Stimulated activated CD4-positive, alpha-beta T cell treated with anti-CD3 and anti-CD28 coated beads, Interleukin-4, amount 100 ng/mL, for 1 hour (primary cell): Measurements from ENCODE around the gene UCP2.

Source experiments
- DNase-seq: peaks from one replicate; pipeline ENCODE4 v3.0.0-alpha.2; 2020

The UCP2 gene, protein sequence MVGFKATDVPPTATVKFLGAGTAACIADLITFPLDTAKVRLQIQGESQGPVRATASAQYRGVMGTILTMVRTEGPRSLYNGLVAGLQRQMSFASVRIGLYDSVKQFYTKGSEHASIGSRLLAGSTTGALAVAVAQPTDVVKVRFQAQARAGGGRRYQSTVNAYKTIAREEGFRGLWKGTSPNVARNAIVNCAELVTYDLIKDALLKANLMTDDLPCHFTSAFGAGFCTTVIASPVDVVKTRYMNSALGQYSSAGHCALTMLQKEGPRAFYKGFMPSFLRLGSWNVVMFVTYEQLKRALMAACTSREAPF

DNA sequence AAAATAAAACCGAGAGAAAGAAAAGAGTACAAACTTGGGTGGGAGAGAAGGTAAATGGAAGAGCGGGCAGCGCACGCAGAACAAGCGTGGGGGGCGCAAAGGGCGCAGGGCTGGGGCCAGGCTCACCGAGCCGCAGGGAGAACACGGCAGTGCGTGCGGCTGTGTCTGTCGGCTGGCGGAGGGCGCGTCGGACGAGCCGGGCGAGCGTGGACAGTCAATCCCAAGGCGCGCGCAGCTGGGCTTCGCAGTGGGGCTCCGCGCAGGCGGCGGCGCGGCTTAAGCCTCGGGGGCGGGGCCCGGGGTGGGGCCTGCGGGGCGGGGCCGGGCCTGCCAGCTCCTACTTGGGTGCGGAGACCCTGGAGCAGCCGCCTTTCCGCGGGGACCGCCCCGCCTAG lies at the start of gene UCP2:
Gene UCP2 (minus strand): TSS at position 249 of the 395 bp plus-strand sequence. CDS start 4,465 bp downstream, outside the sequence.
- peak; percentile 82 for DNase-seq

DNA sequence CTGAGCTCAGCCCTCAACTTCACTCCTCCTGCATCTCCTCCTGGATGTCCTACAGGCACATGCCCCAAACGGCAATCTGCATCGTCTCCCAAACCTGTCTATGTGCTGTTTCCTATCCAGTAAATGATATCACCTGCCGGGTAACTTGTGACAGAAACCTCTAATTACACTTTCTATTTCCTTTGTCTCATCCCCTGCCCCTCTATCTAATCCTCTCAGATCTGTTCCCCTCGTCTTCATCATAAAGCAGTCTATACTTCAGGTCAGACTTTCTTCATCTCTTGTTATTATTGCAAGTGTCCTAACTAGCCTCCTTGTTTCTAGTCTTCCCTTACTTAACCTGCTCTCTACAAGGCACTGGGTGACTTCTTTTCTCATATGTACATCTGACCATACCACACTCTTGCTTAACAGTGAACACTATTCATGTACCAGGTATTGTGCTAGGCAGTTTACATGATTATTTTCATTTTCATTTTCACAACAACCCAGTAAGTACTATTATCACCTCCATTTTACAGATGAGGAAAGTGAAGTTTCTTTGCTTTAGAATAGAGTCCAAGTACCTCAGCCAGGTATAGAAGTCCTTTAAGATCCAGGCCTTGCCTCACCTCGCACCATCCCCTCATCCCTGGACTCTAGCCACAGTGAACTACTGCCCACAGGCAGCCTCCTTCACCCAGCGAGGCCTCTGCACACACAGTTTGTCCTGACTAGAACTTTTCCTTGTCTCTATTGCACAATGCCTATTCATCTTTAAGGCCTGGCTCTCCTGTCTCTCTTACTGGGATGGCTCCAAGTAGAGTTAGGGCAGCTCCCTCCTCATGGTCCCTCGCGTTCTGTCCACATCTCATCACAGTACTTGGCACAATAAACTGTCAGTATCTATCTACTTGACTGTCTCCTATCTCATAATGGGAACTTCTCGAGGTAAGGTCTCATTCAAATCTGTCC lies 48.4 kb upstream of the UCP2 start:
- no peak for DNase-seq

DNA sequence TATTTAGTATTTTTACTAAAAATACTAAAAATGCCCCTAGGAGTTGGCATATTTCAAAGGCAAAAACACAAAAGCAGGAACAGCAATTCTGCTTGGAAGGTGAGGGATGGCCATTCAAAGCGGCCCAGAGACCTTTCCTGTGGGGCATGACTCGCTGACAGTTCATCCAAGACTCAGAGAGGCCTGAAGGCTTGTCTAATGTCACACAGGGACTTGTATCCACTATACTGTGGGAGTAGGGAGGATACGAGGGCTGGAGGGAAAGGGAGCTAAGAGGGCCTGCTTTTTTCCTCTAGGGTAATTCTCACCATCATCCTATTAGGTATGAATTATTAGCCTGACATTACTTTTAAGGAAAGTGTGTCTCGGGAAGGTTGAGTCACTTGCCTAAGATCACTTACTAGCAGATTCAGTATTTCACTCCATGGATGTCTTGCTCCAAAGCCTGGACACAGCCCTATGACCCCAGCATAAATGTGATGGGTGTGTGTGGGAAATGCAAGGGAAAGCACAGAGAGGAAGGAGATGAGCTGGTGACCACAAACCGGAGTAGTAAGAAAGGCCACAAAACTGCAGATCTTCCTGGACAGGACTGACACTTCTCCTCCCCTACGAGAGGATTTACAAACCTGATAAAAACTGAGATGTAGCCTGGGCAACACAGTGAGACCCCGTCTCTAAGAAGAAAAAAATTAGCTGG lies 43.0 kb upstream of the UCP2 start:
- DNase-seq = no peak

DNA sequence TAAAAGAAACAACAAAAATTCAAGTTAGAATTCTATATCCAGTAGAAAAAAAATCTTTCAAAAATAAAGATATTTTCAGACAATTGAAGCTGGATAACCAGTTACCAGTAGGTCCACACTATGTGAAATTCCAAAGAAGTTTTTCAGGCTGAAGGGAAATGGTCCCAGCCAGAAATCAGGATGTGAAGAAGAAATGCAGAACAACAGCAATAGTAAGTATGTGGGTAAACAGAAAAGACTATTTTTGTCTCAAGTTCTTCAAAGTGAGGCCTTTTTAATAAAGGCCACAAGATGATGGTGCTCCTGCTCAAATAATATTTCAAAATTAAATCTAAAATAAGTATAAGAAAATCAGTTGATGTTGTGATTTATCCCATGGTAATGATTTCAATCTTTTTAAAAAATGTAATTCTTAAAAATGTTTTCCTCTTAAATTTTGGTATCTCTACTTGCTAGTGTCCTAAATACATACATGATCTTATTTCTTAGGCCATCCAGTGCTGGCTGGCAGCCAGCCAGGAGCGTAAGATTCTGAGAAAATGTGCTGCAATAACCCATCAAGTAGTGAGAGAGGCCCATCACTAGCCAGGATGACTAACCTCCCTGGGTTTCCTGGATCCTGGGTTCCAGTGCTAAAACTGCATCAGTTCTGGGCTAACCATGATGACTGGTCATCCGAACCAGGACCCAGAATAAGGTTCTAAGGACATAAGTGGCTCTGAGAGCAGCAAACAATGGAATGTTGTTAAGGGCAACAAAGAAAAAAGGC lies 41.8 kb upstream of the UCP2 start:
- DNase-seq = no peak

DNA sequence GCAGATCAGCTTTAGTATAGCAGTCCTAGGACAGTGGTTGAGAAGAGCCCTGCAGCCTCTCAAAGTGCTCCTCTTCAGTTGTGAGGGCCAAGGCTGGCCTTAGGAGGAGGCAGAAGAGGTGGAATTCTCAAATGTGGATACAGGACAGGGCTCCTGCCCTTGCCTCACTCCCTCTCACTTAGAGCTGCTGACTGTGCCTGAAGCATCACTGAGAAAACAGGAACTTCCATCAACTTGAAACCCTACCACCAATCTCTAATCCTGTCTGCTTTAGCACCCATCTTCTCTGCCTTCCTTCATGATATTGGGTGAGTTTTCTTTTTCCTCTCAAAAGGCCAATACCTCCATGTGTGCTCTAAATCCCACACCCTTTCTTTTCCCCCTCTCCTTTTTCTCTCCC lies 40.6 kb upstream of the UCP2 start:
- DNase-seq = no peak

DNA sequence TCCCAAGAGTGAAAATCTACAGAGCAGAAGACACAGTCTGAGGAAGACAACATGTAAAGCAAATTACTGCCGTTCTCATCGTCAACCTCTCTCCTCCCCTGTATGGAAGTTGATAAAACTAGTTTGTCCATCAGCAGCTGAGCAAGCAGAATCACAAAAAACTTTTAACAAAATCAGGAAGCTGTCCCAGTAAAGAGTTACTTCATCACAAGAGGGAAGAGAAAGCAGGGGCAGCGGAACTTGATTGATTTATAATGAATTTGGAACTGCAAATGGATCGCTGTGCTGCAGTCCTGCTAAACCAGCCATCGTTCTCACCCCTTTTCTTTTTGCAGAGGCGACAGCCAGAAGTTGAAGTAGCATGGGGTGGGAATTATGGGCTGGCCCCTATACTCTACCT lies 39.9 kb upstream of the UCP2 start:
- no peak for DNase-seq

DNA sequence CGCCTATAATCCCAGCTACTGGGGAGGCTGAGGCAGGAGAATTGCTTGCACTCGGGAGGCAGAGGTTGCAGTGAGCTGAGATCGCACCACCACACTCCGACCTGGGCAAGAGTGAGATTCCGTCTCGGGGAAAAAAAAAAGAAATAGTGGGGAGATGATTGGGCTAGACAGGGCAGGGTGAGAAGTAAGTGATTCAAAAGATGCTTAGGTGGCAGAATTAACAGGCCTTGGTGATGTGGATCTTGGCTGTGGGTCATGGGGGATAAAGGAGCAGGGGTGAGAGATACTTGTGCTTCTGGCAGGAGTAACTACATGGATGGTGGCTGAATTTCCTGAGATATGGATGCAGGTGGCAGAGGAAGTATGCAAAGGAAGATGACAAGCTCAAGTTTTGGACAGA lies 39.4 kb upstream of the UCP2 start:
- no peak for DNase-seq

DNA sequence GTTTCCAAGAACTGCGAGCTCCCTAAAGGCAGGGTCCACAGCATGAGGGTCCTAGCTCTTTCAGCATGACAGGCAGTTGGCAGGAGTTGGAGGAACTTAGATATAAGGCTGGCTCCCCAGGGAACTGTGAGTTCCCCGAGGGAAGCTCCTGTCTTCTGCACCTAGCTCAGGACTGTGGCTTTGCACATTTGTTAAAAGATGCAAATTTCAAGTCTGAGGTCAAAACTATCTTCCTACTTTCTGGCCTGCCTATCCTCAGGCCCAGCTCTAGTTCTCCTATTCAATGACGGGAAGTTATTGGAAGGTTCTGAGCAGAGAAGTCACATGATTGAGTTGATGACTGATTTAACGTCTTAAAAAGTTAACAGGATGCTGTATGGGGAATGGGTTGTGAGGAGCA lies 37.9 kb upstream of the UCP2 start:
- no peak for DNase-seq

DNA sequence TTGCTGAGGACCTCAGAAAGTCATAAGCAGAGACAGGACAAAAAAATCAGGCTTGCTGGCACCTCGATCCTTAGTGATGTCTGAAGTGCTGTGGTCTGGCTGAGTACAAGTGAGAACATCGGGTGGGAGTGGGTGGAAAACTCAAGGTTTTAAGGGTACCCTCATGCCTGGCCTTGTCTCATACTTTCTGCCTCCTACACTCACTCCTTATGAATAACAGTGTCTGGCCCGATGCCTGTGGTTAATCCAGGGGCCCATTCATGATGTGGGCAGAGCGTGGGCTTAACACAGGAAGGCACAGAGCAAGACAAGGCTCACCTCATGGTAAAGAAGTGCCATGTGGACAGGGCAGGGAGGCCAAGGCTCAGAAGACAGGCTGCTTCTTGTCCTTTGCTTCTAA lies 37.2 kb upstream of the UCP2 start:
- peak; percentile 51 for DNase-seq

DNA sequence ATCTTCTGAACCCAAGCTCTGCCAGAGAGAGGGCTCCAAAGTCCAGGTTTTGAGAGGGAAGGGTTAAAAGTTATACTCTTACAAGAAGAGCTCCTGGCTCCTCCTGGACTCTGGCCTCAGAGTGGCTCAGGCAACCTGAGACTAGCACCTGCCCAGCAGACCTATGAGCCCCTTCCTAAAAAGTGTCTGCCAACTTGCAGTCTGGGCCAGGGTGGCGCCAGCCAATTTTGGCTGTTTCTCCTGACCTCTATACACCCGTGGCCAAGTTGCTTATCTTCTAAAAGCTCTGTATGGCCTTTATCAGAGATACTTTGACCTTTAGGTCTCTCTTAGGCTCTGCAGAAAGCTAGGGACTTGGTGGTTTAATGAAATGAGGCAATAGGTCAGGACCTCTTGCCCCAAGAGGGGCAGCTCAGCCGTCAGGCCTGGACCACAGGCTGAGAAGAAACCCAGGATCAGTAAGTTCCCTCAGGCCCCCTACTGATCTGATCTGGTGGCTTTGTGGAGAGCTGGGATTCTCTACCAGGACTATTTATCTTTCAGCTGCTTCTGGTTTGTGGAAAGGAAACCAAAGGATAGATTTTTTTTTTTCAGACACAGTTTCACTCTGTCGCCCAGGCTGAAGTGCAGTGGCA lies 36.6 kb upstream of the UCP2 start:
- no peak for DNase-seq

DNA sequence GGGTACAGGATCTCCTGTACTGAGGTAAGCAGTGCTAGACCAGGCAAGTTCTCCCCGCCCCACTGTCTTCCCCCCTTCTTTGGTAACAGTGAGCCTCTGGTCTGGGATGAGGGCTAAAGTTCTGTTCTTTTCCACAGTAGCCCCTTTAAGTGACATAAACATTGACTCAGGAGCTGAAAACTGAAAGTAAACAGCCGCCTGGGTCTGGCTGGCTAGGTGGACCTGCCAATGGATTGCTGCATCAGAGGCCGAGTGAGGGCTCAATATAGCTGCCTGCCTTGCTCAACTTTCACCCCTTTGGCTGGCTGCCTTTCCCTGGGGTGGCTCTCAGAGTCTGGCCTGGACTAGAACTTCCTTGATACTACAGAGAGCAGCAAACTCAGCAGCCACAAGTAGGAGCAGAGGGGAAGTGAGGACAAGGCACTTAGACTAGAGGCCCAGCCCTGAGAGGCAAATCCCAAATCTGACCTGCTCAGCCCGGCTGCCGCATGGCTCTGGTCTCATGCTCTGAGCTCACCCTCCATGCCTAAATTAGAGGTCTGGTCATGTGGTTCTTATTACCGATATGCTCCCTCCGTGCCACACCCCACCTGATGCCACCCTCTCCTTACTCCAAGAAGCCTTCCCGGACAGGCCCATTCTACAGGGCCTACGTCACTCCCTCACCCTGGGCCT lies 35.8 kb upstream of the UCP2 start:
- no peak for DNase-seq

DNA sequence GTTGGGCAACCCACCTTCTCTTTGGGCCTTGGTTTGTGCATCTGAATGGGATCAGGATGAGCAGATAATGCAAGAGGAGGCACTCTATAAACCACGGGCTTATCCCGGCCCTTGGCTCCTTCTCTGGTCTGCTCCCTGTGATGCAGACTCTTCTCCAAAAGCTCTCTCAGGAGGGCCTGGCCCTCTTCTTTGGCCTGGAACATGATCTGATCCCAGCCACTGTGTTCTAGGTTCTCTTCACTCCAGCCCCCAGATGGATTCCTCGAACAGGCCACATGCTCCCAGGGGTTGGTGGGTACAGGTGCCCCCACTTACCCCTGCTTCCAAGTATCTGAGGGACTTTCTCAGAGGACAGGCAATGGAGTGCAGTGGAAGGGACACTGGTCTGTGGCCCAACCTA lies 35.0 kb upstream of the UCP2 start:
- no peak for DNase-seq

DNA sequence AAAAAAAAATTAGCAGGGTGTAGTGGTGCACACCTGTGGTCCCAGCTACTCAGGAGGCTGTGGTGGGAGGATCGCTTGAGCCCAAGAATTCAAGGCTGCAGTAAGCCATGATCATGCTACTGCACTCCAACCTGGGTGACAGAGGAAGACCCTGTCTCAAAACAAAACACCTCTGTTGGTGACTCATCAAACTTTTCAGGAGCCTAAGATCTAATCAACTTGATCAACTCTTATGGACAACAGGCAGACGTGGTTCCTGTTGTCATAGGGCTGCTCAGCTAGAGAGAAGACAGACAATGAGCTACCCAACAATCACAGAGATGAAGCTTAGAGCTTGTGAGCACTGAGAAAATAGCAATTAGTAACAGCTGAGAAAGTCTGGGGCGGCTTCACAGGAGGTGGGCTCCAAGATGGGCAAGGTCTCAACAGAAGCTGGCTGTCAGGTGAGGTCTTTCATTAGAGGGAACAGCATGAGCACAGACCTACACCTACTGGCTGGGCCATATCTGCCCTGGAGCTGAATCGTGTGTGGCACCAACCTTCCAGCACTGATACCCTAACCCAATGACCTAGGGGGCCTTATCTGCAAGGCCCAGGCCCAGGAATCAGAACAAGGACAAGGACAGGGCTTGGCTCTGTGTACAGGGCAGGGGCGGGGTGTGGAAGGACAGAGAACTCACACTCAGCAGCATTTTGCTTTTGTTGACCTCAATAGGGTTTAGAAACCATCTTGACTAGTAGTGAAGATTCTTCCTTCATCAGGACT lies 33.5 kb upstream of the UCP2 start:
- no peak for DNase-seq

DNA sequence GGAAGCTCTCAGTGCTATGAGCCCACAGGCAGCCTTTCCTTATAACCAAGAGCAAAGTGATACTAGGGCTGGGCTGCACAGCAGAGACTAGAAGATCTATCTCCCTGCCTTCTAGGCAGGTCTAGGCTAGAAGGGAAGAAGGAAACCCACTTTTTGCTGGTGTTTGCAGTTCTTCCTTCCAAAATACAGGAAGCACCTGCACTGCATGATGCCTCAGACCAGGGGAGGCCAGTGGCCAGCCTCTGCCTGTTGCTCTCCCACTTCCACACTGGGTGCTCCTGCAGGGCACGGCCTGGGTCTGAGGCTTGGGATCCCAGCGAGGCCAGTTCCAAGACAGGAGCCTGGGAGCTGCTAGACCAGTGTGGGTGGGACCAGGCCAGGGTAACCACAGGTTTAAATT lies 32.2 kb upstream of the UCP2 start:
- DNase-seq = no peak

DNA sequence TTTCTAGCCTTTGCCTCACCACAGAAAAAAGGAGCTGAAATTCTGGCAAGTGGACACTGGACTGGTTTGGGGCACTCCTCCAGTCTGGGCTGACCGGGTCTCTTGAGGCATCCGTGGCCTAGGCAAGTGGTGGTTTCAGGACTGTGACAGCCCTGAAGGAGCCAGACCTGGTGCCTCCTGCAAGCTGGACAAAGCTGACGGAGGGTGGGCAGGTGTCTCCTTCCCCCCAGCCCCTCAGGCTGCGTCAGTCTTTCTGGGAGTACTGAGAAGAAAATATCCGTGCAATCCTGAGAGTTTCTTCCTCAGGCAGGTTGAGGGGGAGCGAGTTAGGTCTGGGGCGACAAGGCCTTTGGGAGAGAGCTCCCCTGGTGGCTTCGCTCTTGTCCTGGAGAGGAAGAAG lies 30.5 kb upstream of the UCP2 start:
- DNase-seq = no peak

DNA sequence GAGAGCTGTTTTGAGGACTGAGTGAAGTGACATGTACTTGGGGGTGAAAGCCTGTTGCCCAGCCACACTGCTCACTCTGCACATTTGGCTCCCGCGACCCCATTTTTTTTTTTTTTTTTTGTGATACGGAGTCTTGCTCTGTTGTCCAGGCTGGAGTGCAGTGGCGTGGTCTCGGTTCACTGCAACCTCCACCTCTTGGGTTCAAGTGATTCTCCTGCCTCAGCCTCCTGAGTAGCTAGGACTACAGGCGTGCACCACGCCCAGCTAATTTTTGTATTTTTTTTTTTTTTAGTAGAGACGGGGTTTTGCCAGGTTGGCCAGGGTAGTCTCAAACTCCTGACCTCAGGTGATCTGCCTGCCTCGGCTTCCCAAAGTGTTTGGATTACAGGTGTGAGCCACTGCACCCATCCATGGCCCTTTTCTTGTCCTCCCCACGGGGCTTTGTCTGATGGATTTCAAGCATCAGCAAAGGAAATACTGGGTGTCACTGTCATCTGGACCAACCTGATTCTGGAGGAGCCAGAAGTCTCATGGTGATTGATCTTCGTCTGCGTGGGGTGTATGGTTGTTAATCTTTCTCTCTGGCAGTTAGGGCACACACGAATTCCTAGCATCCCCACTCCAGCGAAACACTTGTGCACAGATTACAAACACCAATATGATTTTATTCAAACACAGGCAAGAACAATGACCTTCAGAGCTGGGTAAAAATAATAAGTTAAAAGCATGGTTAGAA lies 29.6 kb upstream of the UCP2 start:
- no peak for DNase-seq

DNA sequence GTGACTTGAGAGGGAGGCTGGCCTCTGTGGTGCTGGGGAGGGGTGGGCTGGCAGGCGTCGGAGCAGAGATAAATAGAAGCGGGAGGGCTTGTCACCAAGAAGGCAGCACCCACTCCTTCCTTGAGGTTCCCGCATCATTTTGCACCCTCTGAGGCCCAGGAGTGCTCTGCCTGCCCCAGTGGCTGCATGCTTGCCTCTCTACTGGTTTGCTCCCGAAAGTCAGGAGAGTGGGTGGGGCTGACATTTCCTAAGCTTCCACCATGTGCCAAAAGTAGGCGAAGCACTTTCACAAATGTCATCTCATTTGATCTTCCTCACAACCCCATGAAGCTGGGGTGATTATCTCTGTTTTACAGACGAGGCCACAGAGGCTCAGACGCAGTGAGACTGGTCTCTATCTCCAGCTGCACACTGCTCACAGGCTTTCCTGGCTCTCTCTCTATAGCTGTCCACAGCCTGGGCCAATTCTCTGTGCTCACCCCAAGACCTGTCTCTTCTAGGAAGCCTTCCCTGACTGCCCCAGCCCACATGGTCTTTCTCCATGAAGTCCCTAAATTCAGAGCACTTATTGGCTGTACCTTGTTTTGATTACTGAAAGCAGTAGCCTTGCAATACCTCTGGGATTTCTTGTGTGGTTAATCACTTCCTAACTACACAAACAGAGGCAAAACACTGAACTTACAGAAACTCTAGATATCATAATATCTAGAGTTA lies 28.9 kb upstream of the UCP2 start:
- peak; percentile 35 for DNase-seq

DNA sequence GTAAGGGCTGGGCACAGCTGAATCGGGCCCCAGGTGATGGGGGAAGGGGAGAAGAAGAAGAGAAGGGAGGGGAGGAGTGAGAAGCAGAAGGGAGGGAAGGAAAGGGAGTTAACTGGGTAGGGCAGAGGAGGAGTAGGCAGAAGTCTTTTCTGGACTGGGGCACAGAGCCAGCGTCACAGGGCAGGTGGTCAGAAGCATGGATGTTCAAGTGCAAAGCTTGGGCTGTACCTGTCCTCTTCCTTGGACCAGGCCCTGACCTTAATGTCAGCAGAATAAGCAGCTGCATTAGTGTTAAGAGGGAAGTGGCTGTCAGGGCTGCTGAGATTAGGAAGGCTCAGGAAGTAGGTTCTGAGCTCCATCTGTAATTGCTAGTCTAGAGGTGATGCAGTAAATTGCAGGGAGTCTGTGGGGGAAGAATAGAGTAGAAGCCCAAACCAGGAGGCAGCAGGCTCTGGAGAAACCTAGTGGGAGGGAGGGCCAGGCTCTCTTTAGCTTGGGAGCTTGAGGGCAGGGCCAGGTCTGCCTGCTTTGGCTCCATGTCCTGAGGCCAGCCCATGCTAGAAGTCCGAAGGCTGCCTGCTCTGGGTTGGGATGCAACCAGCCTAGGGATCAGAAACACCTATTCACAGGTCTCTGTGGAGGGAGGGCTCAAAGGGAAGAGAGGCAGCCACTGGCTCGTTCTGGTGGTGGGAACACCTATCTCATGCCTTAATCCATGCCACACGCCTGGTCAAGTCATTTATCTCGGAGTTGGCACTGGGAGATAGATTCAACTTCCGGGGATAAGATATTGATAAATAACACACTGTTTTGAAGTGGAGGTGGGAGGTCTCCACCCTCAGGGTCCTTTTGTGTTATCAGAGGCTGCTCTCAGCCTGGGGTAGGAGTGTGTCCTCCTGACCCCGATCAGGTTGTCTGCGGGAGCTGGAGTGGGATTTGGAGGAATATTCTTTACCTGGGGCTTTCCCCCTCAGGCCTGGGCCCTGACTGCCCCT lies 28.0 kb upstream of the UCP2 start:
- DNase-seq = no peak
